Loucy (cell line): ENCODE data around the gene HBEGF.

Source experiments
- H2AFZ ChIP-seq: fragments of 200-600 bp; sonication (generic); 2 replicates; pipeline ENCODE4 v1.6.0; 2016; ENCODE audit warnings: antibody characterized with exemption, mild to moderate bottlenecking, low read length, moderate library complexity
- H3F3A ChIP-seq: fragments of 200-600 bp; 2 replicates; pipeline ENCODE4 v1.6.0; 2016; ENCODE audit warnings: antibody characterized with exemption, low read depth, mild to moderate bottlenecking
- H3K27me3 ChIP-seq: fragments of 200-600 bp; sonication (generic); 2 replicates; pipeline ENCODE4 v1.6.1; 2014; ENCODE audit warnings: low read length, mild to moderate bottlenecking; ENCODE audit not compliant: insufficient read depth, poor library complexity, severe bottlenecking
- H3K36me3 ChIP-seq: fragments of 200-600 bp; sonication (generic); 2 replicates; pipeline ENCODE4 v1.6.1; 2016; ENCODE audit warnings: low read length; ENCODE audit not compliant: insufficient read depth
- H3K4me1 ChIP-seq: fragments of 200-600 bp; sonication (generic); 2 replicates; pipeline ENCODE4 v1.5.1; 2014; ENCODE audit warnings: low read length, mild to moderate bottlenecking; ENCODE audit not compliant: insufficient read depth, poor library complexity, severe bottlenecking
- H3K4me2 ChIP-seq: fragments of 200-600 bp; sonication (generic); 2 replicates; pipeline ENCODE4 v1.6.0; 2014; ENCODE audit warnings: antibody characterized with exemption, low read length, low read depth, mild to moderate bottlenecking; ENCODE audit not compliant: poor library complexity, severe bottlenecking
- H3K4me3 ChIP-seq: fragments of 200-600 bp; sonication (generic); 2 replicates; pipeline ENCODE4 v1.5.1; 2014; ENCODE audit warnings: low read length, mild to moderate bottlenecking, mixed read lengths; ENCODE audit not compliant: poor library complexity, severe bottlenecking
- H3K79me2 ChIP-seq: fragments of 200-600 bp; sonication (generic); 2 replicates; pipeline ENCODE4 v1.6.1; 2014; ENCODE audit warnings: low read length; ENCODE audit not compliant: insufficient read depth
- H3K9ac ChIP-seq: fragments of 200-600 bp; sonication (generic); 2 replicates; pipeline ENCODE4 v1.6.0; 2014; ENCODE audit warnings: mild to moderate bottlenecking, low read depth, low read length, moderate library complexity; ENCODE audit not compliant: poor library complexity, severe bottlenecking
- H3K9me2 ChIP-seq: fragments of 200-600 bp; sonication (generic); replicated peaks from 2 replicates; pipeline ENCODE4 v1.6.1; 2016; ENCODE audit warnings: low read depth, low read length, mixed read lengths
- H3K9me3 ChIP-seq: fragments of 200-600 bp; sonication (generic); 2 replicates; pipeline ENCODE4 v1.6.1; 2014; ENCODE audit warnings: mild to moderate bottlenecking, antibody characterized with exemption, low read length, low read depth; ENCODE audit not compliant: insufficient read depth
- H4K20me1 ChIP-seq: fragments of 200-600 bp; sonication (generic); 2 replicates; pipeline ENCODE4 v1.6.0; 2014; ENCODE audit warnings: antibody characterized with exemption, low read length, mild to moderate bottlenecking; ENCODE audit not compliant: insufficient read depth, poor library complexity, severe bottlenecking
- EZH2phosphoT487 ChIP-seq: fragments of 200-600 bp; IDR thresholded peaks from 2 replicates; pipeline ENCODE4 v1.6.1; 2018; ENCODE audit warnings: antibody characterized with exemption, mild to moderate bottlenecking, moderate library complexity, borderline replicate concordance
- TF ChIP-seq, protein P1 (sequence below): fragments of 200-600 bp; sonication (generic); conservative IDR thresholded peaks from 2 replicates; pipeline ENCODE4 v1.5.1; 2014; ENCODE audit warnings: mild to moderate bottlenecking, antibody characterized with exemption, low read length

HBEGF gene

DNA sequence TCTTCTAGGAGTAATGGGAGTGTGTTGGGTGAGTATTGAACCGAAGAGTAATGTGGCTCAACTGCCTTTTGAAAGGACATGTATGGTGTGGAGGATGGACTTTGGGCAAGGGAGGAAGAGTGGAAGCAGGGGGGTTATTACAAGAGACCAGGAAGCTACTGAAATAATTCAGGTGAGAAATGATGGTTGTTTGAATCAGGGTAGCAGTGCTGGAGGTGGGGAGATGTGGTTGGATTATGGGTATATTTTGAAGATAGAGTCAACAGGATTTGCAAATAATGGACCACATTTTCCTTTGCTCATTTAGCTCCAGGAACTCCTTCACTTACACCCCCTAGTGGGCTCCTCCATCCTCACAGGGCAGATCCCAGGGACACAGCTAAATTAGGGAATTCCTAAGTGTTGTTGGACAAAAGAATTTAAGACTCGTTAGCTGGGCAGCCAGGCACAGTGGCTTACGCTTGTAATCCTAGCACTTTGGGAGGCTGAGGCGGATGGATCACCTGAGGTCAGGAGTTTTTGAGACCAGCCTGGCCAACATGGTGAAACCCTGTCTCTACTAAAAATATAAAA lies 12.4 kb upstream of the HBEGF start:
- H2AFZ ChIP-seq, result 0 out of 2 replicates have a peak overlapping the region, but pooled peaks have one; percentile 55
- no peak for TF ChIP-seq EZH2phosphoT487
- TF ChIP-seq, protein P1, sequence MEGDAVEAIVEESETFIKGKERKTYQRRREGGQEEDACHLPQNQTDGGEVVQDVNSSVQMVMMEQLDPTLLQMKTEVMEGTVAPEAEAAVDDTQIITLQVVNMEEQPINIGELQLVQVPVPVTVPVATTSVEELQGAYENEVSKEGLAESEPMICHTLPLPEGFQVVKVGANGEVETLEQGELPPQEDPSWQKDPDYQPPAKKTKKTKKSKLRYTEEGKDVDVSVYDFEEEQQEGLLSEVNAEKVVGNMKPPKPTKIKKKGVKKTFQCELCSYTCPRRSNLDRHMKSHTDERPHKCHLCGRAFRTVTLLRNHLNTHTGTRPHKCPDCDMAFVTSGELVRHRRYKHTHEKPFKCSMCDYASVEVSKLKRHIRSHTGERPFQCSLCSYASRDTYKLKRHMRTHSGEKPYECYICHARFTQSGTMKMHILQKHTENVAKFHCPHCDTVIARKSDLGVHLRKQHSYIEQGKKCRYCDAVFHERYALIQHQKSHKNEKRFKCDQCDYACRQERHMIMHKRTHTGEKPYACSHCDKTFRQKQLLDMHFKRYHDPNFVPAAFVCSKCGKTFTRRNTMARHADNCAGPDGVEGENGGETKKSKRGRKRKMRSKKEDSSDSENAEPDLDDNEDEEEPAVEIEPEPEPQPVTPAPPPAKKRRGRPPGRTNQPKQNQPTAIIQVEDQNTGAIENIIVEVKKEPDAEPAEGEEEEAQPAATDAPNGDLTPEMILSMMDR, result peak; percentile 39

DNA sequence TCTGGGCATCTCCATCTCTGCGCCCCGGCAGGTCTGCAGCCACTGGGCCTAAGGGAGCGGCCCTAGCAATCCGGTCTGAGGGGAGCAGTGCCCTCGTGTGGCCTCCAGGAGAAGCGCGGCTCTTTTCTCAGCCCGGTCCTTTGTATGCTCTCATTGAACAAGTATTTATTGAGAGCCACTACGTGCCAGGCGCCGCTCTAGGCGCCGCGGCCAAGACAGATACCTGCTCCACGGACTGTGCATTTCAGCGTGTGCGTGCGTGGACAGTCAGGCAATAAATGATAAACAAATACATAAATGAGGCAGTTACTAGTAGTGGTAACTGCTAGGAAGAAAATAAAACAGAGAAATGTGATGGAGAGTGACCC lies 11.3 kb upstream of the HBEGF start:
- H3F3A ChIP-seq, result no peaks in the 10 kb centered on the region
- peak overlapping the region; percentile 43 for H3K4me3 ChIP-seq
- H3K9ac ChIP-seq, result no peak overlapping the region
- TF ChIP-seq, protein P1, result peak; percentile 86
- TF ChIP-seq EZH2phosphoT487, result no peak
- H3K9me2 ChIP-seq, result no peaks in the 10 kb centered on the region
- H2AFZ ChIP-seq, result peak overlapping the region; percentile 82
- no peaks in the 10 kb centered on the region for H3K79me2 ChIP-seq
- H3K36me3 ChIP-seq, result no peaks in the 10 kb centered on the region
- no peaks in the 10 kb centered on the region for H3K27me3 ChIP-seq
- no peaks in the 10 kb centered on the region for H4K20me1 ChIP-seq
- H3K4me2 ChIP-seq, result peak overlapping the region; percentile 32
- no peaks in the 10 kb centered on the region for H3K9me3 ChIP-seq
- no peaks in the 10 kb centered on the region for H3K4me1 ChIP-seq

More for the DNA sequence above, 12.4 kb upstream of the HBEGF start:
- H3K79me2 ChIP-seq, result no peaks in the 10 kb centered on the region
- no peak overlapping the region for H3K9ac ChIP-seq
- no peaks in the 10 kb centered on the region for H3F3A ChIP-seq
- H3K4me1 ChIP-seq, result no peaks in the 10 kb centered on the region
- H3K9me3 ChIP-seq, result no peaks in the 10 kb centered on the region
- no peaks in the 10 kb centered on the region for H3K27me3 ChIP-seq
- no peaks in the 10 kb centered on the region for H4K20me1 ChIP-seq
- no peaks in the 10 kb centered on the region for H3K9me2 ChIP-seq
- H3K4me2 ChIP-seq, result no peak overlapping the region
- H3K4me3 ChIP-seq, result no peak overlapping the region
- no peaks in the 10 kb centered on the region for H3K36me3 ChIP-seq

- H3K4me3 ChIP-seq, result no peak overlapping the region
- H3K9ac ChIP-seq, result no peak overlapping the region
- no peaks in the 10 kb centered on the region for H3F3A ChIP-seq
- TF ChIP-seq, protein P1, result no peak
- TF ChIP-seq EZH2phosphoT487, result no peak
- H3K4me2 ChIP-seq, result peak overlapping the region; percentile 32
- H2AFZ ChIP-seq, result peak overlapping the region; percentile 82; the same call in 1 of the 2 replicates
- no peaks in the 10 kb centered on the region for H3K4me1 ChIP-seq
- no peaks in the 10 kb centered on the region for H3K9me3 ChIP-seq
- H3K36me3 ChIP-seq, result no peaks in the 10 kb centered on the region
- H3K9me2 ChIP-seq, result no peaks in the 10 kb centered on the region
- no peaks in the 10 kb centered on the region for H3K79me2 ChIP-seq
- no peaks in the 10 kb centered on the region for H4K20me1 ChIP-seq
- H3K27me3 ChIP-seq, result no peaks in the 10 kb centered on the region
Observed at GRCh38 chr5:140356853-140357725, 10.7 kb upstream of the HBEGF start.
